ENCODE data around the gene AVP.

DNA sequence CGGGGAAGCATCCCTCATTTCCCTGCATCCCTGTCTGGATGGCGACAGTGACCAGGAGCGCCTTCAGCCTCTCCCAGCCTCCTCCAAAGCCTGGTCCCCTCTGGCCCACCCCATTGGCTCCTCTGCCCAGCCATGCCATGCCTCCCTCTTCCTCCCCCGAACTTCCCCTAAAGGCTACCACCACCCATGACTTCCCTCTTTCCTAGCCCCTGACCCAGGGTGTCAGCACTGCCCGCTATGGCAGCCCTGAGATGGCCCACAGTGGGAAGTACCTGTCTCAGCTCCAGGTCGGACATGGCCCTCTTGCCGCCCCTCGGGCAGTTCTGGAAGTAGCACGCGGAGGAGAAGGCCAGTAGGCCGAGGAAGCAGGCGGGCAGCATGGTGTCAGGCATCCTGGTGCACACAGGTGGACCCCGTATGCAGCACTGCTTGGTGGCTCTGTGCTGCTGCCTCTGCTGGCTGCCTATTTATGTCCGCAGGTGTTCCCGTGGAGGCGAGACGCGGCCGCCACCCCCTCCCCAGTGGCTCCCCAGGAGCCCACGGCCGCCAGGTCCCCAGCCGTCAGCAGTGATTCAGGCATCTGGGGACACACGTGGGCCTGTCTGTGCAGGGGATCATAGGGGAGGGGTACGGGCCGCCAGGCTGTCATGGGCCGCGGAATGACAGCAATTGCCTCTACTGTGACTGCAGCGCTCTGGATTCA, at the start of gene AVP:
- TF ChIP-seq, protein P1, sequence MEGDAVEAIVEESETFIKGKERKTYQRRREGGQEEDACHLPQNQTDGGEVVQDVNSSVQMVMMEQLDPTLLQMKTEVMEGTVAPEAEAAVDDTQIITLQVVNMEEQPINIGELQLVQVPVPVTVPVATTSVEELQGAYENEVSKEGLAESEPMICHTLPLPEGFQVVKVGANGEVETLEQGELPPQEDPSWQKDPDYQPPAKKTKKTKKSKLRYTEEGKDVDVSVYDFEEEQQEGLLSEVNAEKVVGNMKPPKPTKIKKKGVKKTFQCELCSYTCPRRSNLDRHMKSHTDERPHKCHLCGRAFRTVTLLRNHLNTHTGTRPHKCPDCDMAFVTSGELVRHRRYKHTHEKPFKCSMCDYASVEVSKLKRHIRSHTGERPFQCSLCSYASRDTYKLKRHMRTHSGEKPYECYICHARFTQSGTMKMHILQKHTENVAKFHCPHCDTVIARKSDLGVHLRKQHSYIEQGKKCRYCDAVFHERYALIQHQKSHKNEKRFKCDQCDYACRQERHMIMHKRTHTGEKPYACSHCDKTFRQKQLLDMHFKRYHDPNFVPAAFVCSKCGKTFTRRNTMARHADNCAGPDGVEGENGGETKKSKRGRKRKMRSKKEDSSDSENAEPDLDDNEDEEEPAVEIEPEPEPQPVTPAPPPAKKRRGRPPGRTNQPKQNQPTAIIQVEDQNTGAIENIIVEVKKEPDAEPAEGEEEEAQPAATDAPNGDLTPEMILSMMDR (conservative IDR thresholded peaks at IDR 0.05) = no peak
- no peak for TF ChIP-seq ZFX (IDR thresholded peaks at IDR 0.05)
